NCI-H128 (cell line): ENCODE data around the gene C12orf57.

Experiments used
- DNase-seq: peaks from one replicate; lab custom pipeline; 2025; ENCODE audit not compliant: unreplicated experiment; lab: John Stamatoyannopoulos, UW

Gene C12orf57

GRCh38 chr12:6987956-6988553 lies 44.2 kb downstream of the C12orf57 start:
- DNase-seq, result no peak
